K562 (cell line): Measurements from ENCODE around the gene JUNB. TPM values are rescaled to one million over a fixed set of nuclear protein-coding genes. Genes with fewer than 3 reads are reported as not detected.

Source experiments
- BCOR ChIP-seq: fragments of 450-650 bp; IDR thresholded peaks from 2 replicates; pipeline ENCODE4 v1.6.1; 2016
- CBFB ChIP-seq: sonication (generic); formaldehyde crosslinking; IDR thresholded peaks from 2 replicates; pipeline ENCODE4 v1.4.0; 2020; ENCODE audit warnings: mild to moderate bottlenecking, missing genetic modification reagents
- CBX8 ChIP-seq: fragments of 200-600 bp; sonication (generic); IDR thresholded peaks from 2 replicates; pipeline ENCODE4 v1.6.1; 2012; ENCODE audit warnings: borderline replicate concordance, mixed run types, low read depth, mild to moderate bottlenecking, moderate library complexity, mixed read lengths, low read length, control low read depth, inconsistent platforms; ENCODE audit not compliant: poor library complexity, severe bottlenecking; ENCODE audit errors: extremely low read depth
- CREB1 ChIP-seq, 2 experiments: sonication (generic) in 1 of 2; formaldehyde crosslinking in 1 of 2; IDR thresholded peaks; 2 replicates each; pipeline versions ENCODE4 v1.6.1 to v1.8.0; 2012 to 2022; ENCODE audit warnings: inconsistent platforms in 1 of 2, mild to moderate bottlenecking in 1 of 2, missing genetic modification reagents in 1 of 2, moderate library complexity in 1 of 2
- FUS ChIP-seq: fragments of 200-400 bp; formaldehyde crosslinking; optimal IDR thresholded peaks from 2 replicates; pipeline ENCODE3; 2017; ENCODE audit warnings: low read depth, low read length
- GABPA ChIP-seq: fragments of 200-800 bp; sonication (Bioruptor generic); conservative IDR thresholded peaks from 2 replicates; pipeline ENCODE4 v1.6.1; 2016; ENCODE audit warnings: low read depth, missing genetic modification characterization, missing compliant biosample characterization
- GABPB2 ChIP-seq: fragments of 250-450 bp; sonication (Bioruptor Pico); conservative IDR thresholded peaks from 2 replicates; pipeline ENCODE4 v1.5.1; 2021; ENCODE audit warnings: mild to moderate bottlenecking
- HNRNPLL ChIP-seq: fragments of 200-400 bp; formaldehyde crosslinking; IDR thresholded peaks from 2 replicates; pipeline ENCODE4 v1.6.1; 2017; ENCODE audit warnings: low read length, low read depth, mild to moderate bottlenecking; ENCODE audit not compliant: poor library complexity, severe bottlenecking
- MBD2 ChIP-seq: sonication (generic); IDR thresholded peaks from 2 replicates; pipeline ENCODE4 v1.6.1; 2016; ENCODE audit warnings: low read depth, borderline replicate concordance
- NCOA6 ChIP-seq: fragments of 450-650 bp; IDR thresholded peaks from 2 replicates; pipeline ENCODE4 v1.6.1; 2017; ENCODE audit warnings: mild to moderate bottlenecking
- NFATC3 ChIP-seq: fragments of 450-650 bp; IDR thresholded peaks from 2 replicates; pipeline ENCODE4 v1.6.1; 2017; ENCODE audit warnings: mild to moderate bottlenecking
- PHTF2 ChIP-seq: fragments of 250-450 bp; sonication (Bioruptor Pico); IDR thresholded peaks from 2 replicates; pipeline ENCODE4 v1.5.0; 2021; ENCODE audit warnings: mild to moderate bottlenecking
- RERE ChIP-seq: sonication (generic); formaldehyde crosslinking; IDR thresholded peaks from 2 replicates; pipeline ENCODE4 v1.8.0; 2023; ENCODE audit warnings: missing genetic modification reagents, mild to moderate bottlenecking, borderline replicate concordance
- SLC30A9 ChIP-seq: fragments of 250-450 bp; sonication (Bioruptor Pico); IDR thresholded peaks from 2 replicates; pipeline ENCODE4 v1.8.0; 2022; ENCODE audit warnings: mild to moderate bottlenecking, moderate library complexity
- SMAD4 ChIP-seq: fragments of 250-450 bp; sonication (Bioruptor Pico); conservative IDR thresholded peaks from 2 replicates; pipeline ENCODE4 v1.8.0; 2021; ENCODE audit warnings: inconsistent platforms, mild to moderate bottlenecking, moderate library complexity
- ZBTB49 ChIP-seq: sonication (generic); formaldehyde crosslinking; IDR thresholded peaks from 2 replicates; pipeline ENCODE4 v1.8.0; 2022; ENCODE audit warnings: missing genetic modification reagents, mild to moderate bottlenecking, borderline replicate concordance
- ZNF589 ChIP-seq: fragments of 200-800 bp; sonication (Bioruptor generic); IDR thresholded peaks from 2 replicates; pipeline ENCODE4 v1.6.1; 2016; ENCODE audit warnings: low read depth, missing genetic modification characterization, missing compliant biosample characterization
- polyA plus RNA-seq, 8 experiments: library from polyadenylated mRNA; depleted of rRNA in 4 of 8; stranded (reverse) in 5 of 8; unstranded in 3 of 8; fragments of >200 nt; fragmentation: Nextera tagmentation in 2 of 8; fragmentation: Illumina TruSeq in 1 of 8; extraction: Ambion mirVana in 2 of 8; extraction: Trizol in 1 of 8; gene quantifications; 2 replicates each; pipeline versions ENCODE4 v1.2.1 to v1.2.3, GENCODE V29; 2011 to 2014; ENCODE audit warnings: inconsistent platforms in 1 of 8, missing spikeins in 1 of 8
- total RNA-seq, 7 experiments: library from RNA; depleted of rRNA in 6 of 7; stranded (reverse); fragments of >200 nt in 6 of 7; fragmentation: Illumina TruSeq in 2 of 7; extraction: Trizol in 2 of 7; gene quantifications; 2 replicates each; pipeline versions ENCODE4 v1.2.1 to v1.2.3, GENCODE V29; 2011 to 2021; ENCODE audit warnings: low replicate concordance in 1 of 7

Gene JUNB
- total and polyA plus RNA-seq, 9 of the 15 experiments (the other 6 are each of a cell fraction or from before 2014, with no cell fraction given), result 0.23 to 88.1 (median 13.1) TPM

DNA sequence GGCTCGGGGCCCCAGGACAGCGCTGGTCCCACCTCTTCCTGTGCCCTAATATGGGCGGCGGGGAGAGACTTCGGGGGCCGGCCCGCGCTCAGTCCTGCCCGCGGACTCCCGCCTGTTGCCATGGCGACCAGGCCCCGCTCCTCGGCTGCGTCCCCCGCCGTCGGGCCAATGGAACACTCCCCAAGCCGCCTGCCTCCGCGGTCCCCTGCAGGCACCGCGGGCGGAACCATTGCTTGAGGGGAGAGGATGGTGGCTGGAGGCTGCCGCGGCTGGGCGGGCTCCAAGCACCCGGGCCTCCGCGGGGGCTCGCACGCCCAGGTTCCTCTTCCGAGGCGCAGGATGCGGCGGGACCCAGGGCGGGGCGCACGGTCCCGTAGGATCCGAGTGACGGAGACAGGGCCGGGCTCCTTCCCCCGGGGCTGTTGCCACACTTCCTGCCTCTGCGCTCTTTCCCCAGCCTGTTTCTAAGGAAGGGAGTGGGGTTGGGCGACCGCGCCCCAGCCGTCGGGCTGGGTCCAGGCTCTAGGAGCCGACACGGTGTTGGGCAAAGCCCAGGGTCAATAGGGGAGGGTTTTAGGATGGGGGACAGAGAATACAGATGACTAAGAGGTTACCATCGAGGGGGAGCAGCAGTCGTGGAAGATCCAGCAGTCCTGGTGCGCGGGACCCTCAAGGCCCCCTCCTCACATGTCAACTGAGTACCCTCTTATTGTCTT, 1.2 kb upstream of the JUNB start (continued):
- TF ChIP-seq HNRNPLL (peak; percentile 90), GABPA (peak; percentile 88), ZBTB49 (CRISPR knock-in tag) (no peak), ZNF589 (no peak), MBD2 (peak; percentile 93), SMAD4 (CRISPR knock-in tag) (peak; percentile 79), BCOR (no peak), CREB1 (IDR thresholded peaks at IDR 0.05) (no peak), CREB1 (CRISPR knock-in tag; IDR thresholded peaks at IDR 0.05) (peak; percentile 68), FUS (peak; percentile 88), GABPB2 (CRISPR knock-in tag) (no peak), NCOA6 (peak; percentile 91), RERE (CRISPR knock-in tag) (no peak), SLC30A9 (no peak), PHTF2 (CRISPR knock-in tag) (no peak), NFATC3 (no peak), CBX8 (no peak), CBFB (CRISPR knock-in tag) (peak; percentile 47; the same call in 1 of the 2 replicates)
